ENCODE data around the gene PDE8B. TPM values are rescaled to one million over a fixed set of nuclear protein-coding genes. Genes with fewer than 3 reads are reported as not detected.

The PDE8B gene
- 1 to 10 TPM; 5.0 to 5.6 (median 5.3) TPM for polyA plus RNA-seq (ENCODE audit: insufficient read length in 3 of 3)
- long read RNA-seq, donor 1: 0 reads
- long read RNA-seq, donor 2: 0 reads
- long read RNA-seq, donor 3, partial matches to known transcripts: 0 of 15 reads
- long read RNA-seq, donor 3, other reads (novel, unspliced or antisense): 14 of 15 reads
- long read RNA-seq, donor 4: 0 reads
- long read RNA-seq, donor 5: 0 reads
- long read RNA-seq, donor 6, partial matches to known transcripts: 7 of 18 reads
- long read RNA-seq, donor 6, other reads (novel, unspliced or antisense): 11 of 18 reads
- long read RNA-seq, donor 7: 0 reads
- long read RNA-seq, donor 8: 0 reads
- long read RNA-seq, donor 9: 0 reads
- long read RNA-seq, donor 10: 0 reads
- long read RNA-seq, donor 11: 0 reads
- long read RNA-seq, donor 12, full-length matches to known transcripts: 1 of 35 reads
- long read RNA-seq, donor 12, partial matches to known transcripts: 28 of 35 reads
- long read RNA-seq, donor 12, other reads (novel, unspliced or antisense): 6 of 35 reads
- long read RNA-seq, donor 13, partial matches to known transcripts: 0 of 6 reads
- long read RNA-seq, donor 13, other reads (novel, unspliced or antisense): 6 of 6 reads
- long read RNA-seq, donor 14: 0 reads
- long read RNA-seq, donor 15, full-length matches to known transcripts: 1 of 29 reads
- long read RNA-seq, donor 15, partial matches to known transcripts: 14 of 29 reads
- long read RNA-seq, donor 15, other reads (novel, unspliced or antisense): 14 of 29 reads
- long read RNA-seq, donor 16: 0 reads

GRCh38 chr5:77210091-77210963 lies at the start of gene PDE8B:
Gene PDE8B, plus strand, starts transcription at chr5:77210680. Its CDS starts 246 bp downstream, at chr5:77210926.
- DNase-seq: no peak

- DNase-seq: no peak
Measured at GRCh38 chr5:77163453-77163852, 47.0 kb upstream of the PDE8B start.

- DNase-seq: no peak
Measured at GRCh38 chr5:77167063-77167462, 43.4 kb upstream of the PDE8B start.

- peak; percentile 38 for DNase-seq
Measured at GRCh38 chr5:77167695-77168121, 42.8 kb upstream of the PDE8B start.

GRCh38 chr5:77168161-77168878 lies 42.2 kb upstream of the PDE8B start:
- DNase-seq: no peak

GRCh38 chr5:77168879-77169244 lies 41.6 kb upstream of the PDE8B start:
- DNase-seq: no peak

- no peak for DNase-seq
Measured at GRCh38 chr5:77170196-77170890, 40.1 kb upstream of the PDE8B start.

GRCh38 chr5:77171141-77171910 lies 39.2 kb upstream of the PDE8B start:
- DNase-seq: no peak

- no peak for DNase-seq
Measured at GRCh38 chr5:77172713-77173328, 37.7 kb upstream of the PDE8B start.

GRCh38 chr5:77174526-77174925 lies 36.0 kb upstream of the PDE8B start:
- DNase-seq: no peak

- no peak for DNase-seq
Measured at GRCh38 chr5:77175231-77175630, 35.2 kb upstream of the PDE8B start.

- no peak for DNase-seq
Measured at GRCh38 chr5:77176429-77176828, 34.1 kb upstream of the PDE8B start.

GRCh38 chr5:77177576-77177975 lies 32.9 kb upstream of the PDE8B start:
- no peak for DNase-seq

GRCh38 chr5:77180167-77181081 lies 30.1 kb upstream of the PDE8B start:
- DNase-seq: peak; percentile 30

- DNase-seq: no peak
Measured at GRCh38 chr5:77181173-77181572, 29.3 kb upstream of the PDE8B start.

- DNase-seq: no peak
Measured at GRCh38 chr5:77181596-77182304, 28.7 kb upstream of the PDE8B start.

GRCh38 chr5:77182367-77182766 lies 28.1 kb upstream of the PDE8B start:
- DNase-seq: no peak
